Activated B cell treated with CpG ODN at 0.5 μM for 24 hours (primary cell): Measurements from ENCODE around the gene BCAT1. TPM values are rescaled to one million over a fixed set of nuclear protein-coding genes. Genes with fewer than 3 reads are reported as not detected.
"Not testable (repeated sequence)": the region's sequence is repeated elsewhere in the genome, so short reads cannot be mapped to it uniquely, and the experiment has no call there.

ENCODE experiments used
- ATAC-seq: fragments of 200-7000 bp; cut with Tn5 transposase; one replicate; pipeline ENCODE4 v1.10.0; 2021; ENCODE audit warnings: low read depth, mild to moderate bottlenecking, moderate library complexity
- CTCF ChIA-PET: fragments of 350-600 bp; sonication (Branson Sonifier 250); formaldehyde crosslinking; loops from one replicate; lab custom pipeline; 2021; ENCODE audit warnings: antibody characterized with exemption; lab: Charles Lee
- POLR2A ChIA-PET: fragments of 350-600 bp; sonication (Branson Sonifier 250); formaldehyde crosslinking; loops from one replicate; lab custom pipeline; 2021; ENCODE audit warnings: antibody characterized with exemption; lab: Charles Lee
- DNase-seq: peaks from one replicate; pipeline ENCODE4 v3.0.0; 2022
- H3K27ac Mint-ChIP-seq: one replicate; pipeline ENCODE4 v1.8.0; 2020; ENCODE audit warnings: mixed read lengths
- H3K27me3 Mint-ChIP-seq: one replicate; pipeline ENCODE4 v1.8.0; 2021; ENCODE audit warnings: mixed read lengths
- H3K36me3 Mint-ChIP-seq: one replicate; pipeline ENCODE4 v1.8.0; 2021; ENCODE audit warnings: low read depth, mixed read lengths
- H3K4me1 Mint-ChIP-seq: one replicate; pipeline ENCODE4 v1.8.0; 2021; ENCODE audit warnings: mixed read lengths
- H3K4me3 Mint-ChIP-seq: one replicate; pipeline ENCODE4 v1.8.0; 2020; ENCODE audit warnings: mild to moderate bottlenecking, mixed read lengths
- H3K9me3 Mint-ChIP-seq: one replicate; pipeline ENCODE4 v1.8.0; 2020; ENCODE audit warnings: mixed read lengths
- CTCF ChIP-seq: fragments of 200-600 bp; IDR thresholded peaks from one replicate; pipeline ENCODE4 v1.8.0; 2022; ENCODE audit warnings: antibody characterized with exemption, mild to moderate bottlenecking
- intact Hi-C: fragments of 100-400 bp; cut with micrococcal nuclease; formaldehyde crosslinking; loops from one replicate; pipeline ENCODE4 v1.15.1; 2024
- total RNA-seq: library from RNA; stranded (reverse); gene quantifications from 2 replicates; pipeline ENCODE4 v1.2.3, GENCODE V29; 2022

Gene BCAT1
- total RNA-seq, 1 donor from 2014 or later = 69.6 TPM

- DNase-seq = no peak
- Mint-ChIP-seq H3K9me3 (no peaks in the 10 kb centered on the region), H3K36me3 (no peaks in the 10 kb centered on the region), H3K27ac (no peak overlapping the region), H3K4me3 (no peak overlapping the region), H3K27me3 (no peaks in the 10 kb centered on the region), H3K4me1 (no peaks in the 10 kb centered on the region)
- CTCF ChIA-PET = no interaction called here
- intact Hi-C loops = no loop called here
- TF ChIP-seq CTCF = no peak
- no peak for ATAC-seq
- POLR2A ChIA-PET = no interaction called here
Observed at GRCh38 chr12:24875014-24875413, 73.9 kb downstream of the BCAT1 start.

GRCh38 chr12:24872211-24872610 lies 76.7 kb downstream of the BCAT1 start:
- Mint-ChIP-seq H3K36me3 (no peaks in the 10 kb centered on the region), H3K4me1 (no peaks in the 10 kb centered on the region), H3K27ac (no peak overlapping the region), H3K9me3 (no peaks in the 10 kb centered on the region), H3K4me3 (no peak overlapping the region), H3K27me3 (no peaks in the 10 kb centered on the region)
- DNase-seq (no peak), ATAC-seq (no peak)
- CTCF ChIA-PET = no interaction called here
- intact Hi-C loops = no loop called here
- TF ChIP-seq CTCF = no peak
- POLR2A ChIA-PET = no interaction called here

GRCh38 chr12:24866139-24866538 lies 82.8 kb downstream of the BCAT1 start:
- H3K27ac Mint-ChIP-seq, H3K4me1 Mint-ChIP-seq, H3K27me3 Mint-ChIP-seq, DNase-seq, CTCF ChIA-PET, H3K9me3 Mint-ChIP-seq, ATAC-seq, POLR2A ChIA-PET, intact Hi-C loops, H3K4me3 Mint-ChIP-seq, H3K36me3 Mint-ChIP-seq: not testable (repeated sequence)

- H3K36me3 Mint-ChIP-seq = peaks cover 5% of the 10 kb centered on the region
- DNase-seq (no peak), ATAC-seq (no peak)
- no peak overlapping the region for H3K27ac Mint-ChIP-seq
- peaks cover 4% of the 10 kb centered on the region for H3K4me1 Mint-ChIP-seq
- no peak for TF ChIP-seq CTCF
- peaks cover 1% of the 10 kb centered on the region for H3K9me3 Mint-ChIP-seq
- no peaks in the 10 kb centered on the region for H3K27me3 Mint-ChIP-seq
- POLR2A ChIA-PET = no interaction called here
- intact Hi-C loops = no loop called here
- no peak overlapping the region for H3K4me3 Mint-ChIP-seq
- CTCF ChIA-PET = no interaction called here
Observed at GRCh38 chr12:24864796-24865125, 84.1 kb downstream of the BCAT1 start.

GRCh38 chr12:24861766-24862540 lies 86.9 kb downstream of the BCAT1 start:
- Mint-ChIP-seq H3K9me3 (peaks cover 4% of the 10 kb centered on the region), H3K27ac (no peak overlapping the region), H3K36me3 (peaks cover 6% of the 10 kb centered on the region), H3K4me3 (no peak overlapping the region), H3K27me3 (no peaks in the 10 kb centered on the region), H3K4me1 (peaks cover 4% of the 10 kb centered on the region)
- DNase-seq (no peak), ATAC-seq (no peak)
- TF ChIP-seq CTCF = no peak
- POLR2A ChIA-PET = no interaction called here
- intact Hi-C loops = no loop called here
- CTCF ChIA-PET = no interaction called here
